ENCODE data around the gene SETMAR. TPM values are rescaled to one million over a fixed set of nuclear protein-coding genes. Genes with fewer than 3 reads are reported as not detected.

SETMAR gene
- total RNA-seq, 1 donor from 2014 or later: 19.8 TPM

DNA sequence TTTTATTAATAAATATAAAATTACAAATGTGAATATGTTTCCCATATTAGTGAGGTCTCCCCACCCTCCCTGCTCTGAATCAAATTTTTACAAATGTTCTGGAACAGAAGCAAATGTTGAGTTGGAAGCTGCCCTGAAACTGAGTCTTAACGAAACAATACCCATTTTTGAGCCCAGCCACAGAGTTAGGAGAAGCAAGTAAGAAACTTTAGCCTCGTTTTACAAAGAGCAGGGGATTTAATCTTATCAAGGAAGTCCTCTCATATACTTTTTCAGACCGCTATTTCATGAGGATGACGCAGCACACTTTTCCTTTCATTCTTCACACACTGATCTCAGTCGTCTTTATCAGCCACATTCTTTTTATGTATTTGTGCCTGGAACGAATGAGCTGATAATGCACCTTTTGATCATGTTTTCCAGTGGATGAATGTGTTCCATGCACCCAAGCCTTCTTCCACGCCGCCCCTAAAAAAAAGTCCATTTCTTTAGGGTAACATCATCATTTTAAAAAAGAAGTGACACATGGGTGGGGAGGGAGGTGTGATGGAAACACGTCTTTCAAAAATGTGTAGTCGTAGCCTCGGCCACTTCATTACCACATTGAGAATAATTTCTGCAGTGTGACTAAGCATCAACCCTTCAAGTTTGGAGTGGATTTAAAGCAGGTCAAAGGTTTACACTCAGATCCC lies 48.1 kb downstream of the SETMAR start:
- no peak for DNase-seq (ENCODE audit: low spot score)

DNA sequence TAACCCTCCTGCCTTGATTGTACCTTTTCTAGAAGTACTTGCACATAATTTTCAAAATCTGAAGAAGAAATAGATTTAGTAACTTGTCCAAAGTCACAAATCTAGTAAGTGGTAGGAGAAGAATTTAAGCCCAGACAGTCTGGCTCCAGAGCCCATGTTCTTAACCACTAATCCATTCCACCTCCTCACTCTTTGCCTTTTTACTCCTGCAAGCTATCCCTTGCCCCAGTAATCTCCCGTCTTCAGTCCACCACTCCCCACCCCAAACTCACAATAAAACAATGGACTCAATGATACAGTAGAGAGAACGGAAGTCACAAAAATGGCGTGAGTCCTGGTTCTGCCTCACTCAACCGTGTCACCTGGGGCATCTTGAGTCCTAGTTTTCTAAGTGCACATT lies 48.7 kb downstream of the SETMAR start:
- DNase-seq (ENCODE audit: low spot score): no peak

DNA sequence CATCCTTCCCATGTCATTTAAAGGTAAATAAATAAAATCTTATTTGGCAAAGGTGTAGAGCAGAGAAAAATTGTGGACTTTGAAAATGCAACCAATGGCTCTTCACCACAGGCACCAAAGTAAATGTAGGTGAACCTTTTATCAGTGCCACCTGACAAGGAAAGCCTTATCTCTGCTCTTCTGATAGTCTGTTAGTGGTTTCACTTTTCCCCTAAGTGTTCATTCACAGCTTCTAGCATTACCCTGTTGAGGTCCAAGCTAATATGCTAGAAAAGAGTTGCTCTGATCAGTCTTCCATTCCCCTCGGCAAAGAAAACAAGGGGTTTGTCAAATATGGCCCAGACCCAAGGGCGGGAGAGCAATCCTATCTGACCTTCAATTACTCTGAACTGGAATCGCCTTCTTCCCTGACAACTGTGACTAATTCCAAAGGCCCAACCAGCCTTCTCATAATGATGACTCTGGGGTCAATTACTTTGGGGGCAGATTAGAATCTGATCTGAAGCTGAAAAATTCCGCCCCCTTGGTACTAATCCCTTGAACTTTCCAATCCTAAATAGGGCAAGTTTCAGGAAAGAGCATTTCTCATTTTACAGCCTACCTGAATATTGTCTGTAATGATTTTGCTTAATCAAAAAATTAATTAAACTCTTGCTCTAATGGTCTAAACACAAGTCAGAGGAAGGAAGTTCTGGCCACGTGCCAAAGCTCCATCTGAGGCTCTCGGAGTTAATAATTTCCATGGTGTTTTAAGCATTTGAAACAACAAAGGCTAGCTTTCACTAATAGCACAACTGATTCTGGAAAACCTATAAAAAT lies 52.4 kb downstream of the SETMAR start:
- no peak for DNase-seq (ENCODE audit: low spot score)

DNA sequence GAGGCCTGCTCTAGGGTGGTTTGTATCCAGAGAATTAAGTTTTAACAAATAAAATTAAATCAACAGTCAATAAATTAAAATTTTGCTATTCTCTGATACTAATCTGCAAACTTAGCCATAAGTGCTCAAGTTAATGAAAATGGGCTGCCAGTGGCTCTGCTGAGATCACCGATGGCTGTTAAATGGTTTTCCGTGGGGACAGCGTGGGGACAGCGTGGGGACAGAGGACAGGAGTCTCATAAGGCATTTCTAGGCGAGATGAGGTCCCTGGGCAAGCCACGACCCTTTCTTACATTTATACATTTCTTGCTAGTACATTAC lies 53.0 kb downstream of the SETMAR start:
- no peak for DNase-seq (ENCODE audit: low spot score)

DNA sequence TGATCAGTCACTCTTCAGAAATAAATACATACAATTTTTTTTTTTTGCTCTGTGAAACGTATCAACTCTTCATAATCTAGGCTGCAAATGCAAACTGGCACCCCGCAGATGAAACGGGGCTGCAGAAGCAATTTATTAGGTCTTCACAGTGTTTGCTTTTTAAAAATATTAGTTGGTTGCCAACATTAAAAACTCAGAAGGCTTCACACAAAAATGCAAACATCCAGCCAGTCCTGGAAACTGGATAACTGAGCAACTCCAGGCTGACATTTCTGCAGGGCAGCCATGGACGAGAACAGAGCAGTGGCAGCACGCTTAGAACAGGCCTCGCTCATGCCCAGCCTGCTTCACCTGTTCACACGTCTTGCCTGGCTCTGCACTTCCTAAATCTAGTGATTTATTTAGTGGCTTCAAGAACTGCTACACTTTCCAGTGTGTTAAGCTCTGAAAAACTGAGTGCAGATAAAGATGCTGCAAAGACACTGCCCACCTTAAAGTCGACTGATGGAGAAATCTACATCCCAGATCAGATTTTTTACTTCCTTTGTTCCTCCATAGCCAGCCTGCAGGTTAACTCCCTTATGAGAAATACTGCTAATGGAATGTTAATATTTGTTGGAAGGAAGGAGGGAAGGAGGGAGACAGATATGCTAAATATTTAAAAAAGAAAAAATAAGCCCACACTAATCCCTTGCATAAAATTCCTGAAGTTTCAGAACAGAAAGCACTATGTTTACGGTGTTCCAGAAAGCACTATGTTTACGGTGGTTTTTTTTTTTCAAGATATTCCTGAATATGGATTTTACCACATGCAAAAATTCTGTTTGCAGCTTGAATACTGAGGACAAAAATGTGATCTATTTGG lies 53.6 kb downstream of the SETMAR start:
- DNase-seq (ENCODE audit: low spot score): no peak

DNA sequence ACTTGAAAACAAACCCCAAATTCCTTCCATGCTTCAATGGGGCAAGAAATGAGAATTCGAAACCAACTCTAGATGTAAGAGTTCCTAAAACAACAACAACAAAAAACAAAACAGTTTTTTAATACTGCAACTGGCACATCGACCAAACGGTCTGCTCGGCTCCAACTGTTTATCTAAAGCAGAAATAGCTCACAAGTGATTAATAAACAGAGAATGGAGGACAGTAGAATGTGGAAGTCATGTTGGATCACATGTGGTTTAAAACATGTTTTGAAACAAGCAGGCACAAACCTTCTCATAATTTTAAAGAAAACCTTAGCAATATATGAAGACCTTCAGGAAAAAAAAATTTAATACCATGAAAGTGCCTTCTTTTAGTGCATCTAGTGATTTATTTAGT lies 55.1 kb downstream of the SETMAR start:
- DNase-seq (ENCODE audit: low spot score): no peak

DNA sequence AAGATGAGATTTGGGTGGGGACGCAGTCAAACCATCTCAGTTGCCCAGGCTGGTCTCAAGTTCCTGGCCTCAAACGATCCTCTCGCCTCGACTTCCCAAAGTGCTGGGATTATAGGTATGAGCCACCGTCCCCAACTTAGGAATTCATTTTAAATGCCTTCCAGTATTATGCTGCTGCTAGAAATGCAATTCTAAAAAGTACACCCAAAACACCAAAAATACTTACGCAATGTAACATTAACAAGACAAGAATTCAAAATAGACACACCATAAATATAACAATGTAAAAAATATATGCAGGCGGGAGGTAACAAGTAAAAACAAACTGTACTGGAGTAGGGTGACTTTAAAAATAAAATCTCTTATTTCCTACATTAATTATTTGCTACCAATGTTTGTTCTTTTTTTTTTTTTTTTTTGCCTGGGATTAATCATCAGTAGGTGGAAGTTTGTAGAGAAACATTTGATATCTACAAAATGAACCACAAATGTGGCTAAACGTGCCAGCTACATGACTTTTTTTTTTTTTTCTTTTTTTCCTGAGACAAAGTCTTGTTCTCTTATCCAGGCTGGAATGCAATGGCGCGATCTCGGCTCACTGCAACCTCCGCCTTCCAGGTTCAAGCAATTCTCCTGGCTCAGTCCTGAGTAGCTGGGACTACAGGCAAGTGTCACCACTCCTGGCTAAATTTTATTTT lies 56.8 kb downstream of the SETMAR start:
- DNase-seq (ENCODE audit: low spot score): no peak

DNA sequence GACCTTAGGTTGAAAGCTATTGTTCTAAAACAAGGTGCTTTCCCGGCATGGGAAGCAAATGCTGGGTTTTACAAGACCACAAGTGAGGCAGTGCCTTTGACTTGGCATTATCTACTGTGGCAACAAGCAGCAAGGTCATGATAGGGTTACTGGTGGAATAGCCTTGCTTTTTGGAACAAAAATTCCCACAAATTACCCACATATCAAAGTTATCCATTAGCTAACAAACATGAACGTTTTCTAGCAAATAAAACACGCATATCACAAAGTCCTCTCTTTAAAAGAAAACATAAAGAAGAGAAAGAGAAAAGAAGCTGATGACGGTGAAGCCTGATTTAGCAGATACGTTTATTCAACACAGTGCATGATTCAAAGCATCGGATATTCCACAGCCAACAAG lies 57.6 kb downstream of the SETMAR start:
- no peak for DNase-seq (ENCODE audit: low spot score)

DNA sequence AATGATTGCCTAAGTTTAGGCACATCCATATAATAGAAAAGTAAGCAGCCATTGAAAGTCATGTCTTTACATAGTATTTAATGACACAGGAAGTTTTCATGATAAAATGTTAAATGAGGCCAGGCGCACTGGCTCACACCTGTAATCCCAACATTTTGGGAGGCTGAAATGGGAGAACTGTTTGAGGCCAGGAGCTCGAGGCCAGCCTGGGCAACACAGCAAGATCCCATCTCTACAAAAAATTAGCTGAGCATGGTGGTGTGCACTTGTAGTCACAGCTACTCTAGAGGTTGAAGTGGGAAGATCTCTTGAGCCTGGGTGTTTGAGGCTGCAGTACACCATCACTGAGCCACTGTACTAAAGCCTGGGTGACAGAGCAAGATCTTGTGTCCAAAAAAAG lies 59.4 kb downstream of the SETMAR start:
- no peak for DNase-seq (ENCODE audit: low spot score)

Other genes with a start within 250 kb of the SETMAR start
- gene SUMF1, start 163.9 kb downstream of the SETMAR start, total RNA-seq: 42.6 TPM
- 98.1 TPM for gene ITPR1, start 190.0 kb downstream of the SETMAR start, total RNA-seq

Data from ureter (tissue), 1 donor.